IMR-90 (cell line): ENCODE results near the gene HNRNPR.

Experiments used
- CHD1 ChIP-seq: IDR thresholded peaks from 2 replicates; pipeline ENCODE4 v1.6.1; 2012; ENCODE audit warnings: low read depth, low read length, improper control_type of control experiment
- MAZ ChIP-seq: IDR thresholded peaks from 2 replicates; pipeline ENCODE4 v1.6.1; 2012; ENCODE audit warnings: low read depth, mild to moderate bottlenecking, low read length, improper control_type of control experiment, moderate library complexity, borderline replicate concordance
- RCOR1 ChIP-seq: IDR thresholded peaks from 2 replicates; pipeline ENCODE4 v1.6.1; 2012; ENCODE audit warnings: mild to moderate bottlenecking, low read length, improper control_type of control experiment; ENCODE audit not compliant: insufficient replicate concordance
- SMC3 ChIP-seq: fragments of 150-350 bp; IDR thresholded peaks from 2 replicates; pipeline ENCODE4 v1.6.1; 2016; ENCODE audit warnings: low read depth, mild to moderate bottlenecking, antibody characterized with exemption, low read length, moderate library complexity
- TF ChIP-seq, protein P1 (sequence below): conservative IDR thresholded peaks from 2 replicates; pipeline ENCODE4 v1.5.1; 2012; ENCODE audit warnings: mild to moderate bottlenecking, low read depth, low read length, improper control_type of control experiment

DNA sequence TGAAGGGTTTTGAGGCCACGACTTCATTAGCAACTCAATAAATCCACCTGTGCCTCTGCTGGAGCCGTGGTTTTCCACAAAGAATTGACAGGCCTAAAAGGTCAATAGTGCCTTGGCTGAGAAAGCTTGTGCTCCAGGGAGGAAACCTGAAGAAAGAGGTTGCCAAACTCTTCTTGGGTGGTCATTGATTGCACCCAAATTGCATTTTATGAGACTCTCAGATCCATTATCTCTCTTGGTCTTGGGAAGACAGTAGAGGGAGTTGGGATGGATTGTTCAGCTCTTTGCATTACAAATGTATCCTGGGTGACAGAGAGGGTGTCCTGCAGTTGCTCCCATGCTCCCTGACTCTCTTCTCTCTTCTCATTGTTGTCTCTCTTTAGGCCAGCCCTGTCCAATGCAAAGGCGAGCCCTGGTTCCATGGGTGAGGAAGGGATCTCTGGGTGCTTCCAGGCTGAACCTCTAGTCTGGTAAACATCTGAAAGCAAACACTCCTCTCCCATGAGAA, 80.7 kb downstream of the HNRNPR start:
- TF ChIP-seq, protein P1, sequence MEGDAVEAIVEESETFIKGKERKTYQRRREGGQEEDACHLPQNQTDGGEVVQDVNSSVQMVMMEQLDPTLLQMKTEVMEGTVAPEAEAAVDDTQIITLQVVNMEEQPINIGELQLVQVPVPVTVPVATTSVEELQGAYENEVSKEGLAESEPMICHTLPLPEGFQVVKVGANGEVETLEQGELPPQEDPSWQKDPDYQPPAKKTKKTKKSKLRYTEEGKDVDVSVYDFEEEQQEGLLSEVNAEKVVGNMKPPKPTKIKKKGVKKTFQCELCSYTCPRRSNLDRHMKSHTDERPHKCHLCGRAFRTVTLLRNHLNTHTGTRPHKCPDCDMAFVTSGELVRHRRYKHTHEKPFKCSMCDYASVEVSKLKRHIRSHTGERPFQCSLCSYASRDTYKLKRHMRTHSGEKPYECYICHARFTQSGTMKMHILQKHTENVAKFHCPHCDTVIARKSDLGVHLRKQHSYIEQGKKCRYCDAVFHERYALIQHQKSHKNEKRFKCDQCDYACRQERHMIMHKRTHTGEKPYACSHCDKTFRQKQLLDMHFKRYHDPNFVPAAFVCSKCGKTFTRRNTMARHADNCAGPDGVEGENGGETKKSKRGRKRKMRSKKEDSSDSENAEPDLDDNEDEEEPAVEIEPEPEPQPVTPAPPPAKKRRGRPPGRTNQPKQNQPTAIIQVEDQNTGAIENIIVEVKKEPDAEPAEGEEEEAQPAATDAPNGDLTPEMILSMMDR: no peak
- TF ChIP-seq MAZ (no peak), RCOR1 (no peak), SMC3 (no peak), CHD1 (no peak)
